Measurements from ENCODE around the gene RAD23A.

GRCh38 chr19:12987190-12987589, 41.5 kb downstream of the RAD23A start:
- no peak for TF ChIP-seq TAF1 (IDR thresholded peaks at IDR 0.05; ENCODE audit: control insufficient read depth, extremely low read depth, insufficient read depth, low read length, severe bottlenecking)
- TF ChIP-seq ZBTB9 (CRISPR knock-in tag; IDR thresholded peaks at IDR 0.05) = no peak
- TF ChIP-seq ZNF699 (CRISPR knock-in tag; IDR thresholded peaks at IDR 0.05; ENCODE audit: insufficient replicate concordance) = no peak
- TF ChIP-seq EP300 (IDR thresholded peaks at IDR 0.05; ENCODE audit: low read length) = no peak
- TF ChIP-seq ZNF324 (CRISPR knock-in tag; IDR thresholded peaks at IDR 0.05) = no peak

Measured in K562 (cell line).